Measurements from ENCODE around the gene DTNBP1.
"Not testable (repeated sequence)": the region's sequence is repeated elsewhere in the genome, so short reads cannot be mapped to it uniquely, and the experiment has no call there.

GRCh38 chr6:15543332-15543917 lies 119.4 kb downstream of the DTNBP1 start:
- TF ChIP-seq POLR2A, CTCF, EP300, POLR2AphosphoS5 (IDR thresholded peaks at IDR 0.05): not testable (repeated sequence)
